ENCODE data around the gene PLCG1. TPM values are rescaled to one million over a fixed set of nuclear protein-coding genes. Genes with fewer than 3 reads are reported as not detected.

Gene PLCG1
- total and polyA plus RNA-seq, 2 of the 8 experiments (the other 6 are each of a cell fraction or from before 2014, with no cell fraction given), result 103 to 154 TPM

GRCh38 chr20:41214202-41214601 is 76.9 kb downstream of the PLCG1 start:
- CTCF ChIA-PET (ENCODE audit: partially characterized antibody), result interaction anchor here (1.0 to 1.5 kb wide), 4 partner anchors 10 to 167 kb away, joined by 3 read pairs; no protein-coding TSS in a partner anchor
- no peak for TF ChIP-seq SP4 (IDR thresholded peaks at IDR 0.05; ENCODE audit: low read length)
- no peak for TF ChIP-seq MAX (IDR thresholded peaks at IDR 0.05)
- no peak for TF ChIP-seq POLR2AphosphoS5 (IDR thresholded peaks at IDR 0.05; ENCODE audit: low read depth, low read length)
- no peak for TF ChIP-seq ASH2L (IDR thresholded peaks at IDR 0.05; ENCODE audit: low read length)
- no peak for TF ChIP-seq EP300 (IDR thresholded peaks at IDR 0.05; ENCODE audit: borderline replicate concordance in 1 of 2, low read depth in 2 of 2, low read length in 2 of 2)

More at GRCh38 chr20:41214202-41214601, 76.9 kb downstream of the PLCG1 start:
- Histone ChIP-seq H3K9ac (replicated peaks in 1 of 4; ENCODE audit: extremely low read depth in 1 of 4, low read depth in 3 of 4, low read length in 3 of 4) (no peak overlapping the region), H3K4ac (replicated peaks; ENCODE audit: insufficient read length, low read depth, low read length) (no peak overlapping the region), H4K5ac (ENCODE audit: insufficient read length, low read depth, low read length) (no peak overlapping the region), H3K56ac (replicated peaks; ENCODE audit: insufficient read length, low read depth, low read length) (no peak overlapping the region), H2AK5ac (ENCODE audit: low read depth, low read length) (no peak overlapping the region), H4K8ac (ENCODE audit: extremely low read depth, insufficient read depth, low read length) (no peak overlapping the region), H3K4me2 (ENCODE audit: insufficient read depth in 1 of 2, low read depth in 2 of 2, low read length in 2 of 2) (no peak overlapping the region), H3K14ac (ENCODE audit: insufficient read length) (no peak overlapping the region), H3K18ac (ENCODE audit: extremely low read depth, low read length) (no peak overlapping the region), H3K23ac (ENCODE audit: insufficient read length) (no peak overlapping the region), H3K79me1 (ENCODE audit: low read depth, low read length) (no peaks in the 10 kb centered on the region), H3K79me2 (ENCODE audit: control insufficient read depth in 1 of 2, insufficient read depth in 2 of 2, low read length in 2 of 2) (no peaks in the 10 kb centered on the region), H2BK15ac (ENCODE audit: low read length) (no peak overlapping the region), H3K9me3 (ENCODE audit: insufficient read depth in 2 of 2, low read depth in 1 of 2, low read length in 1 of 2) (no peaks in the 10 kb centered on the region), H3K4me1 (replicated peaks in 1 of 4; ENCODE audit: control insufficient read depth in 3 of 4, insufficient read depth in 4 of 4, low read length in 3 of 4) (no peaks in the 10 kb centered on the region), H3K27me3 (replicated peaks in 1 of 4; ENCODE audit: control insufficient read depth in 3 of 4, extremely low read depth in 1 of 4, insufficient read depth in 3 of 4, low read length in 3 of 4) (no peaks in the 10 kb centered on the region), H2AFZ (ENCODE audit: low read length) (no peak overlapping the region), H4K20me1 (replicated peaks in 1 of 2; ENCODE audit: control insufficient read depth in 1 of 2, insufficient read depth in 2 of 2, low read length in 2 of 2) (no peaks in the 10 kb centered on the region), H3K23me2 (ENCODE audit: low read depth, low read length) (no peaks in the 10 kb centered on the region), H3K36me3 (ENCODE audit: control insufficient read depth in 2 of 4, insufficient read depth in 4 of 4, low read length in 3 of 4) (no peaks in the 10 kb centered on the region), H3K4me3 (ENCODE audit: extremely low read depth in 1 of 4, insufficient read depth in 2 of 4, low read depth in 3 of 4, low read length in 4 of 4) (no peak overlapping the region), H2BK120ac (replicated peaks; ENCODE audit: low read depth, low read length) (no peak overlapping the region), H4K91ac (replicated peaks; ENCODE audit: insufficient read length, low read length) (no peak overlapping the region), H3K27ac (ENCODE audit: low read depth, low read length) (no peak overlapping the region), H2BK5ac (ENCODE audit: low read depth, low read length) (no peak overlapping the region), H2BK20ac (ENCODE audit: low read length) (no peak overlapping the region), H2BK12ac (ENCODE audit: low read depth, low read length) (no peak overlapping the region)
- DNase-seq (ENCODE audit: low read depth in 1 of 2, low spot score in 2 of 2), result no peak
- POLR2A ChIA-PET (ENCODE audit: partially characterized antibody), result no interaction called here
- WGBS, 2 experiments (ENCODE audit: extremely low coverage in 1 of 2, insufficient coverage in 1 of 2, insufficient read length in 1 of 2, insufficient replicate concordance in 2 of 2, low coverage in 1 of 2, low lambda C conversion rate in 2 of 2, missing lambda C conversion rate in 1 of 2), result 80% methylated on average over 3 of the region's 3 CpGs; no CpG with 5 or more reads in 1 of the 2 experiments
- FAIRE-seq, result no peak
